ENCODE results near the gene DNM3.

- TF ChIP-seq BRCA1 (IDR thresholded peaks at IDR 0.05; ENCODE audit: low read depth, low read length) (no peak), POLR2A (IDR thresholded peaks at IDR 0.05; ENCODE audit: control extremely low read depth in 1 of 2, low read depth in 2 of 2, low read length in 2 of 2) (no peak), SIN3A (conservative IDR thresholded peaks at IDR 0.05 in 1 of 2, IDR thresholded peaks at IDR 0.05 in 1 of 2; ENCODE audit: low read depth in 1 of 2, low read length in 2 of 2) (no peak), EZH2 (IDR thresholded peaks at IDR 0.05; ENCODE audit: low read depth, low read length, severe bottlenecking) (no peak), CHD1 (IDR thresholded peaks at IDR 0.05; ENCODE audit: low read depth, low read length) (no peak), SRF (IDR thresholded peaks at IDR 0.05; ENCODE audit: low read depth, low read length) (no peak), CREB1 (IDR thresholded peaks at IDR 0.05) (no peak), SUZ12 (IDR thresholded peaks at IDR 0.05; ENCODE audit: low read length) (no peak), SP1 (IDR thresholded peaks at IDR 0.05; ENCODE audit: low read depth, low read length) (no peak)
- TF ChIP-seq, protein P1, sequence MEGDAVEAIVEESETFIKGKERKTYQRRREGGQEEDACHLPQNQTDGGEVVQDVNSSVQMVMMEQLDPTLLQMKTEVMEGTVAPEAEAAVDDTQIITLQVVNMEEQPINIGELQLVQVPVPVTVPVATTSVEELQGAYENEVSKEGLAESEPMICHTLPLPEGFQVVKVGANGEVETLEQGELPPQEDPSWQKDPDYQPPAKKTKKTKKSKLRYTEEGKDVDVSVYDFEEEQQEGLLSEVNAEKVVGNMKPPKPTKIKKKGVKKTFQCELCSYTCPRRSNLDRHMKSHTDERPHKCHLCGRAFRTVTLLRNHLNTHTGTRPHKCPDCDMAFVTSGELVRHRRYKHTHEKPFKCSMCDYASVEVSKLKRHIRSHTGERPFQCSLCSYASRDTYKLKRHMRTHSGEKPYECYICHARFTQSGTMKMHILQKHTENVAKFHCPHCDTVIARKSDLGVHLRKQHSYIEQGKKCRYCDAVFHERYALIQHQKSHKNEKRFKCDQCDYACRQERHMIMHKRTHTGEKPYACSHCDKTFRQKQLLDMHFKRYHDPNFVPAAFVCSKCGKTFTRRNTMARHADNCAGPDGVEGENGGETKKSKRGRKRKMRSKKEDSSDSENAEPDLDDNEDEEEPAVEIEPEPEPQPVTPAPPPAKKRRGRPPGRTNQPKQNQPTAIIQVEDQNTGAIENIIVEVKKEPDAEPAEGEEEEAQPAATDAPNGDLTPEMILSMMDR (IDR thresholded peaks at IDR 0.05; ENCODE audit: control extremely low read depth in 1 of 3, insufficient read depth in 1 of 3, low read depth in 1 of 3, low read length in 3 of 3): no peak
- TF ChIP-seq, protein P2, sequence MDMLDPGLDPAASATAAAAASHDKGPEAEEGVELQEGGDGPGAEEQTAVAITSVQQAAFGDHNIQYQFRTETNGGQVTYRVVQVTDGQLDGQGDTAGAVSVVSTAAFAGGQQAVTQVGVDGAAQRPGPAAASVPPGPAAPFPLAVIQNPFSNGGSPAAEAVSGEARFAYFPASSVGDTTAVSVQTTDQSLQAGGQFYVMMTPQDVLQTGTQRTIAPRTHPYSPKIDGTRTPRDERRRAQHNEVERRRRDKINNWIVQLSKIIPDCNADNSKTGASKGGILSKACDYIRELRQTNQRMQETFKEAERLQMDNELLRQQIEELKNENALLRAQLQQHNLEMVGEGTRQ (IDR thresholded peaks at IDR 0.05; ENCODE audit: low read length): no peak
These were observed 343.9 kb downstream of the DNM3 start for GRCh38 chr1:172185211-172185610.

Data from H1 (cell line).